OCI-LY3 (cell line): ENCODE measurements around the gene MAP2K6.

Experiments used
- H2AFZ ChIP-seq: fragments of 200-600, 300-600 bp; shearing (Covaris generic); 2 replicates; pipeline ENCODE4 v1.6.0; 2014; ENCODE audit warnings: antibody characterized with exemption, low read depth, low read length
- H3K27ac ChIP-seq: fragments of 200-600, 300-600 bp; sonication (generic); 2 replicates; pipeline ENCODE4 v1.5.1; 2014; ENCODE audit warnings: mild to moderate bottlenecking, low read length, moderate library complexity, mixed read lengths
- H3K27me3 ChIP-seq: fragments of 200-600, 300-600 bp; sonication (generic); 2 replicates; pipeline ENCODE4 v1.6.1; 2014; ENCODE audit warnings: low read depth, low read length, mixed read lengths
- H3K36me3 ChIP-seq: fragments of 200-600, 300-600 bp; sonication (generic); replicated peaks from 2 replicates; pipeline ENCODE3; 2014; ENCODE audit warnings: low read depth, low read length, mixed read lengths
- H3K4me1 ChIP-seq: fragments of 300-600, 200-600 bp; sonication (generic); 2 replicates; pipeline ENCODE4 v1.6.1; 2014; ENCODE audit warnings: low read length, mixed read lengths
- H3K4me2 ChIP-seq: fragments of 200-600, 300-600 bp; sonication (generic); 2 replicates; pipeline ENCODE4 v1.6.1; 2014; ENCODE audit warnings: low read length, mixed read lengths
- H3K4me3 ChIP-seq: fragments of 300-600, 200-600 bp; sonication (generic); 2 replicates; pipeline ENCODE4 v1.5.1; 2014; ENCODE audit warnings: antibody characterized with exemption, mild to moderate bottlenecking, low read length, moderate library complexity
- H3K79me2 ChIP-seq: fragments of 300-600, 200-600 bp; shearing (Covaris generic); 2 replicates; pipeline ENCODE4 v1.6.1; 2014; ENCODE audit warnings: mild to moderate bottlenecking, low read length, mixed read lengths
- H3K9ac ChIP-seq: fragments of 300-600, 200-600 bp; shearing (Covaris generic); 2 replicates; pipeline ENCODE4 v1.6.0; 2014; ENCODE audit warnings: mild to moderate bottlenecking, low read length, moderate library complexity
- H3K9me3 ChIP-seq: fragments of 200-600, 300-600 bp; shearing (Covaris generic); 2 replicates; pipeline ENCODE4 v1.6.1; 2014; ENCODE audit warnings: low read length, mixed read lengths; ENCODE audit not compliant: insufficient read depth
- H4K20me1 ChIP-seq: fragments of 200-600, 300-600 bp; sonication (generic); 2 replicates; pipeline ENCODE4 v1.6.1; 2016; ENCODE audit warnings: low read length, mixed read lengths; ENCODE audit not compliant: insufficient read depth
- CTCF ChIP-seq: fragments of 200-600, 300-600 bp; sonication (generic); IDR thresholded peaks from 2 replicates; pipeline ENCODE4 v1.5.1; 2014; ENCODE audit warnings: antibody characterized with exemption, low read length, low read depth
- EZH2phosphoT487 ChIP-seq: fragments of 200-600 bp; shearing (Covaris generic); IDR thresholded peaks from 2 replicates; pipeline ENCODE4 v1.6.1; 2018; ENCODE audit warnings: antibody characterized with exemption, mixed run types, low read depth

The MAP2K6 gene

GRCh38 chr17:69414408-69415274, at the start of gene MAP2K6:
Gene MAP2K6, plus strand, starts transcription at chr17:69414697. Its CDS starts 288 bp downstream, at chr17:69414985.
- Histone ChIP-seq H3K79me2 (no peaks in the 10 kb centered on the region), H3K4me2 (peak within 1 kb of the TSS; percentile 92), H3K36me3 (no peaks in the 10 kb centered on the region), H3K27me3 (no peaks in the 10 kb centered on the region), H3K9ac (peak within 1 kb of the TSS; percentile 64), H3K27ac (peak within 1 kb of the TSS; percentile 43; the same call in 1 of the 2 replicates), H3K9me3 (no peaks in the 10 kb centered on the region), H4K20me1 (no peaks in the 10 kb centered on the region), H3K4me1 (peaks cover 14% of the 10 kb centered on the region), H2AFZ (peak within 1 kb of the TSS; percentile 95), H3K4me3 (peak within 1 kb of the TSS; percentile 82)
- TF ChIP-seq CTCF (no peak), EZH2phosphoT487 (no peak)

- no peaks in the 10 kb centered on the region for H3K4me1 ChIP-seq
- no peaks in the 10 kb centered on the region for H4K20me1 ChIP-seq
- TF ChIP-seq EZH2phosphoT487 (no peak), CTCF (no peak)
- H3K4me3 ChIP-seq: no peak overlapping the region
- H3K27ac ChIP-seq: no peak overlapping the region
- H3K36me3 ChIP-seq: no peaks in the 10 kb centered on the region
- H3K27me3 ChIP-seq: no peaks in the 10 kb centered on the region
- H3K4me2 ChIP-seq: no peak overlapping the region
- H3K9me3 ChIP-seq: no peaks in the 10 kb centered on the region
- H2AFZ ChIP-seq: no peak overlapping the region
- H3K79me2 ChIP-seq: no peaks in the 10 kb centered on the region
- H3K9ac ChIP-seq: no peak overlapping the region
Measured at GRCh38 chr17:69367298-69367697, 47.2 kb upstream of the MAP2K6 start.

GRCh38 chr17:69373069-69373468, 41.4 kb upstream of the MAP2K6 start:
- Histone ChIP-seq H3K27ac (no peak overlapping the region), H3K9ac (no peak overlapping the region), H3K36me3 (no peaks in the 10 kb centered on the region), H4K20me1 (no peaks in the 10 kb centered on the region), H3K27me3 (no peaks in the 10 kb centered on the region), H2AFZ (no peak overlapping the region), H3K79me2 (no peaks in the 10 kb centered on the region), H3K9me3 (no peaks in the 10 kb centered on the region), H3K4me1 (peaks cover 9% of the 10 kb centered on the region; the same call in 1 of the 2 replicates), H3K4me3 (no peak overlapping the region), H3K4me2 (no peak overlapping the region)
- TF ChIP-seq CTCF: no peak
- no peak for TF ChIP-seq EZH2phosphoT487

GRCh38 chr17:69375229-69375628, 39.3 kb upstream of the MAP2K6 start:
- Histone ChIP-seq H3K9ac (no peak overlapping the region), H2AFZ (no peak overlapping the region), H3K79me2 (no peaks in the 10 kb centered on the region), H4K20me1 (no peaks in the 10 kb centered on the region), H3K4me3 (no peak overlapping the region), H3K4me2 (no peak overlapping the region), H3K36me3 (no peaks in the 10 kb centered on the region), H3K4me1 (peaks cover 9% of the 10 kb centered on the region; the same call in 1 of the 2 replicates), H3K27ac (no peak overlapping the region), H3K9me3 (no peaks in the 10 kb centered on the region), H3K27me3 (no peaks in the 10 kb centered on the region)
- no peak for TF ChIP-seq EZH2phosphoT487
- TF ChIP-seq CTCF: no peak
